DMS53 (cell line): ENCODE measurements around the gene SRRM2.
A peak's percentile ranks its signal among the peaks of the same experiment; 100 is the strongest.
"Not testable (repeated sequence)": the region's sequence is repeated elsewhere in the genome, so short reads cannot be mapped to it uniquely, and the experiment has no call there.

Experiments used
- DNase-seq: peaks from one replicate; lab custom pipeline; 2025; lab: John Stamatoyannopoulos, UW

The SRRM2 gene

GRCh38 chr16:2715064-2715463, 37.4 kb upstream of the SRRM2 start:
- DNase-seq: peak; percentile 47

GRCh38 chr16:2715519-2715918, 36.9 kb upstream of the SRRM2 start:
- DNase-seq: peak; percentile 56

- no peak for DNase-seq
Measured at GRCh38 chr16:2715966-2716885, 36.2 kb upstream of the SRRM2 start.

GRCh38 chr16:2716948-2717347, 35.5 kb upstream of the SRRM2 start:
- DNase-seq: no peak

- DNase-seq: no peak
Measured at GRCh38 chr16:2717383-2718263, 34.8 kb upstream of the SRRM2 start.

- peak; percentile 77 for DNase-seq
Measured at GRCh38 chr16:2719328-2720063, 32.9 kb upstream of the SRRM2 start.

GRCh38 chr16:2720064-2720457, 32.4 kb upstream of the SRRM2 start, which contains the start of gene PRSS27:
Gene PRSS27, minus strand, starts transcription at chr16:2720224. Its CDS starts 64 bp downstream, at chr16:2720160.
- DNase-seq: peak; percentile 26

- DNase-seq: peak; percentile 93
Measured at GRCh38 chr16:2720719-2721633, 31.5 kb upstream of the SRRM2 start.

- not testable (repeated sequence) for DNase-seq
Measured at GRCh38 chr16:2721634-2722173, 30.7 kb upstream of the SRRM2 start.

- DNase-seq: no peak
Measured at GRCh38 chr16:2724088-2724676, 28.3 kb upstream of the SRRM2 start.

GRCh38 chr16:2724816-2725348, 27.6 kb upstream of the SRRM2 start:
- DNase-seq: no peak

GRCh38 chr16:2726923-2727322, 25.5 kb upstream of the SRRM2 start:
- DNase-seq: no peak

GRCh38 chr16:2728034-2728433, 24.4 kb upstream of the SRRM2 start:
- no peak for DNase-seq

GRCh38 chr16:2734844-2735515, 17.5 kb upstream of the SRRM2 start:
- no peak for DNase-seq

- no peak for DNase-seq
Measured at GRCh38 chr16:2736476-2737237, 15.8 kb upstream of the SRRM2 start.

GRCh38 chr16:2737238-2737605, 15.2 kb upstream of the SRRM2 start:
- no peak for DNase-seq

GRCh38 chr16:2737895-2738418, 14.5 kb upstream of the SRRM2 start:
- no peak for DNase-seq

GRCh38 chr16:2738615-2739014, 13.8 kb upstream of the SRRM2 start:
- no peak for DNase-seq
